ENCODE results near the gene SP7. TPM values are rescaled to one million over a fixed set of nuclear protein-coding genes. Genes with fewer than 3 reads are reported as not detected.

The SP7 gene
- total and polyA plus RNA-seq, 10 of the 15 experiments (the other 5 are each of a cell fraction or from before 2014, with no cell fraction given), result 0.05 to 0.11 TPM; not detected in 8

DNA sequence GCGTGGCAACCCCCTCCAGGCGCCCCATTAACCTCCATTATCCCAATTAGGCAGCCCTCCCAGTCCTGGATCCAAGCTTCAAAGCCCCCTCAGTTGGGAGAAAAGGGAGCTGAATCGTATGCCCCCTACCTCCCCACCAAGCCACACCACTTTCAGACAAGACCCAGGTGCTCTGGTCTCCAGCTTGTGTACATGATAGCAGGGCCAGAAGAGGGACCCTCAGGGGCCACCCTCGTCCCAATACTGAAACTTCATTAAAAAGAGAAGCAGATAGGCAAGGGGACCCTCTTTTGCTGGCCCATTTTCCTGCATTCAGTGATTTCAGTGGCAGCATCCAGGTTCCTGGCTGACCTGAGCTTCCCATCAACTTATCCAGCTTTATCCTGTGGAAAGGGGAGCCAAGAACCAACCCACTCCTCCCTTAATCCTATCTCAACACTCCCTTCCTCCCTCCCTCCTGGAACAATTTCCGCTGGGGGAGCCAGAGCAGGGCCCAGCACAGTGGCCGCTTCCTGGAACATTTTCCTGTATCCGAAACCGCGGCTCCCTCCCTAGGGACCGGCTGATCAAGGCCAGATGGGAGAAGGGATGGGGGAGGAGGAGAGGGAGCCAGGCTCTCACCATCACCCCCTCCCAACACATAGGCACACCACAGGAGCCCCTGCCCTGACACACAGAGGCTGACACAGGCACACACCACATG is 9.5 kb upstream of the SP7 start:
- peaks cover 5% of the 10 kb centered on the region for H3K4me1 ChIP-seq (ENCODE audit: control insufficient read depth, insufficient read depth, low read length)
- ATAC-seq (peak; percentile 32), FAIRE-seq (no peak), DNase-seq (ENCODE audit: low read depth, low spot score) (no peak)
- H3K9me3 ChIP-seq (replicated peaks; ENCODE audit: control insufficient read depth, insufficient read depth, low read length), result no peaks in the 10 kb centered on the region
- H3K9ac ChIP-seq (ENCODE audit: control insufficient read depth, insufficient read depth, low read length), result no peak overlapping the region; the same call in 1 of the 2 replicates
- intact Hi-C loops (cut with micrococcal nuclease; ENCODE audit: unreplicated experiment), result loop anchor here (1.0 kb wide), 3 partner anchors 21 to 186 kb away; no protein-coding TSS in a partner anchor
- ChIA-PET POLR2A (interaction anchor here (0.6 to 3.4 kb wide), 10 partner anchors 11 to 156 kb away, joined by 3 to 41 read pairs (median 5); partner anchors contain the start of genes SP1 and TARBP2), RAD21 (ENCODE audit: unreplicated experiment) (interaction anchor here (0.6 to 2.6 kb wide), 30 partner anchors 9 to 383 kb away, joined by 3 to 118 read pairs (median 6); partner anchors contain the start of genes AAAS, ESPL1, MYG1 and PFDN5), CTCF (interaction anchor here (0.5 to 7.5 kb wide), 52 partner anchors 10 to 306 kb away, joined by 3 to 240 read pairs (median 4); partner anchors contain the start of genes AAAS, CSAD, ESPL1 and ITGB7), SMC1A (ENCODE audit: uncharacterized antibody, unreplicated experiment) (interaction anchor here (0.6 to 4.2 kb wide), 22 partner anchors 8 to 279 kb away, joined by 3 to 123 read pairs (median 4); partner anchors contain the start of genes AAAS and PFDN5)
- peak overlapping the region; percentile 94; the same call in 1 of the 2 replicates for H2AFZ ChIP-seq (ENCODE audit: control insufficient read depth, low read depth, low read length)
- H4K20me1 ChIP-seq (ENCODE audit: control insufficient read depth, insufficient read depth), result no peaks in the 10 kb centered on the region
- peak overlapping the region; percentile 96 for H3K4me2 ChIP-seq (ENCODE audit: control insufficient read depth, insufficient read depth)
- in situ Hi-C loops (cut with MboI), result loop anchor here (5.0 kb wide), 1 partner anchor 77 kb away; the partner anchor contains the start of gene AMHR2
- peak overlapping the region; percentile 80; the same call in 1 of the 2 replicates for H3K4me3 ChIP-seq
- peaks cover 0 to 3% of the 10 kb centered on the region in 2 experiments; a peak in 1 of 4 replicates for H3K27me3 ChIP-seq (replicated peaks in 1 of 2; ENCODE audit: control insufficient read depth in 2 of 2, insufficient read depth in 2 of 2, low read length in 1 of 2)
- no peak overlapping the region for H3K27ac ChIP-seq (ENCODE audit: control insufficient read depth, insufficient read depth)
- WGBS (ENCODE audit: insufficient coverage, insufficient replicate concordance, low lambda C conversion rate, missing lambda C conversion rate), result 50% methylated on average over 10 of the region's 10 CpGs
- BruUV-seq (replicated peaks), result no TSS peak
- no peaks in the 10 kb centered on the region for H3K79me2 ChIP-seq (ENCODE audit: control insufficient read depth, insufficient read depth, low read length)
- TF ChIP-seq, protein P1, sequence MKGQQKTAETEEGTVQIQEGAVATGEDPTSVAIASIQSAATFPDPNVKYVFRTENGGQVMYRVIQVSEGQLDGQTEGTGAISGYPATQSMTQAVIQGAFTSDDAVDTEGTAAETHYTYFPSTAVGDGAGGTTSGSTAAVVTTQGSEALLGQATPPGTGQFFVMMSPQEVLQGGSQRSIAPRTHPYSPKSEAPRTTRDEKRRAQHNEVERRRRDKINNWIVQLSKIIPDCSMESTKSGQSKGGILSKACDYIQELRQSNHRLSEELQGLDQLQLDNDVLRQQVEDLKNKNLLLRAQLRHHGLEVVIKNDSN (IDR thresholded peaks at IDR 0.05; ENCODE audit: borderline replicate concordance, extremely low read length, insufficient read depth, low read depth, low read length), result no peak
- TF ChIP-seq SRF (IDR thresholded peaks at IDR 0.05; ENCODE audit: low read depth in 2 of 2, low read length in 2 of 2), result no peak
- TF ChIP-seq FOXM1 (IDR thresholded peaks at IDR 0.05; ENCODE audit: low read depth, low read length), result no peak
- TF ChIP-seq TARDBP (IDR thresholded peaks at IDR 0.05; ENCODE audit: borderline replicate concordance), result 0 out of 2 replicates have a peak, but pooled peaks have one; percentile 28
- TF ChIP-seq NBN (IDR thresholded peaks at IDR 0.05), result 0 out of 2 replicates have a peak, but pooled peaks have one; percentile 2
- H3K36me3 ChIP-seq (ENCODE audit: control insufficient read depth in 2 of 2, insufficient read depth in 2 of 2, low read length in 1 of 2), result no peaks in the 10 kb centered on the region
